HepG2 (cell line): Measurements from ENCODE around the gene SAMM50. TPM values are rescaled to one million over a fixed set of nuclear protein-coding genes. Genes with fewer than 3 reads are reported as not detected.

Experiments used
- ARNT ChIP-seq: fragments of 450-650 bp; IDR thresholded peaks from 2 replicates; pipeline ENCODE4 v1.6.1; 2017
- CAMTA2 ChIP-seq: sonication (generic); formaldehyde crosslinking; IDR thresholded peaks from 2 replicates; pipeline ENCODE4 v1.4.0; 2020; ENCODE audit warnings: mild to moderate bottlenecking, missing genetic modification reagents, borderline replicate concordance
- DMAP1 ChIP-seq: IDR thresholded peaks from 2 replicates; pipeline ENCODE4 v1.6.1; 2016
- DPF2 ChIP-seq: sonication (generic); formaldehyde crosslinking; IDR thresholded peaks from 2 replicates; pipeline ENCODE4 v1.4.0; 2020; ENCODE audit warnings: mild to moderate bottlenecking, low read depth, missing genetic modification reagents, borderline replicate concordance
- EEA1 ChIP-seq: sonication (generic); formaldehyde crosslinking; IDR thresholded peaks from 2 replicates; pipeline ENCODE4 v1.5.1; 2020; ENCODE audit warnings: mild to moderate bottlenecking, missing genetic modification reagents, borderline replicate concordance
- HNF4G ChIP-seq, 2 experiments: sonication (generic) in 1 of 2; formaldehyde crosslinking in 1 of 2; IDR thresholded peaks; 2 replicates each; pipeline versions ENCODE4 v1.4.0 to v1.6.1; 2011 to 2020; ENCODE audit warnings: borderline replicate concordance in 2 of 2, low read depth in 2 of 2, mild to moderate bottlenecking in 2 of 2, low read length in 1 of 2, missing genetic modification reagents in 1 of 2, moderate library complexity in 1 of 2
- MAZ ChIP-seq, 2 experiments: sonication (generic) in 1 of 2; formaldehyde crosslinking in 1 of 2; IDR thresholded peaks; 2 replicates each; pipeline versions ENCODE4 v1.5.0 to v1.6.1; 2012 to 2020; ENCODE audit warnings: low read depth in 2 of 2, mild to moderate bottlenecking in 2 of 2, borderline replicate concordance in 1 of 2, improper control_type of control experiment in 1 of 2, low read length in 1 of 2, missing genetic modification reagents in 1 of 2, moderate library complexity in 1 of 2
- MTF2 ChIP-seq: sonication (generic); formaldehyde crosslinking; IDR thresholded peaks from 2 replicates; pipeline ENCODE4 v1.5.0; 2020; ENCODE audit warnings: missing genetic modification reagents, borderline replicate concordance
- MYC ChIP-seq: sonication (generic); formaldehyde crosslinking; IDR thresholded peaks from 2 replicates; pipeline ENCODE4 v1.9.0; 2021; ENCODE audit warnings: missing genetic modification reagents, borderline replicate concordance
- MYPOP ChIP-seq: sonication (generic); formaldehyde crosslinking; IDR thresholded peaks from 2 replicates; pipeline ENCODE4 v1.8.1; 2023; ENCODE audit warnings: mild to moderate bottlenecking, moderate library complexity, missing genetic modification reagents
- NFE2L1 ChIP-seq: sonication (generic); formaldehyde crosslinking; IDR thresholded peaks from 2 replicates; pipeline ENCODE4 v1.4.0; 2020; ENCODE audit warnings: missing genetic modification reagents, mild to moderate bottlenecking, borderline replicate concordance
- PHB2 ChIP-seq: fragments of 450-650 bp; IDR thresholded peaks from 2 replicates; pipeline ENCODE4 v1.6.1; 2018; ENCODE audit not compliant: partially characterized antibody
- PLRG1 ChIP-seq: fragments of 450-650 bp; conservative IDR thresholded peaks from 2 replicates; pipeline ENCODE4 v1.6.1; 2016
- PTBP1 ChIP-seq: fragments of 200-400 bp; formaldehyde crosslinking; IDR thresholded peaks from 2 replicates; pipeline ENCODE4 v1.6.1; 2018; ENCODE audit warnings: low read length, low read depth; ENCODE audit not compliant: poor library complexity, severe bottlenecking
- ZNF260 ChIP-seq: sonication (generic); formaldehyde crosslinking; IDR thresholded peaks from 2 replicates; pipeline ENCODE4 v1.4.0; 2020; ENCODE audit warnings: missing genetic modification reagents, low read depth, mild to moderate bottlenecking, borderline replicate concordance
- ZNF350 ChIP-seq: sonication (generic); formaldehyde crosslinking; IDR thresholded peaks from 2 replicates; pipeline ENCODE4 v1.4.0; 2020; ENCODE audit warnings: mild to moderate bottlenecking, low read depth, missing genetic modification reagents, borderline replicate concordance
- ZNF383 ChIP-seq: sonication (generic); formaldehyde crosslinking; IDR thresholded peaks from 2 replicates; pipeline ENCODE4 v1.4.0; 2020; ENCODE audit warnings: missing genetic modification reagents, mild to moderate bottlenecking, borderline replicate concordance
- ZNF414 ChIP-seq: sonication (generic); formaldehyde crosslinking; IDR thresholded peaks from 2 replicates; pipeline ENCODE4 v1.5.0; 2020; ENCODE audit warnings: missing genetic modification reagents
- ZNF430 ChIP-seq: sonication (generic); formaldehyde crosslinking; IDR thresholded peaks from 2 replicates; pipeline ENCODE4 v1.9.0; 2021; ENCODE audit warnings: mild to moderate bottlenecking, missing genetic modification reagents
- ZNF468 ChIP-seq: sonication (generic); formaldehyde crosslinking; IDR thresholded peaks from 2 replicates; pipeline ENCODE4 v1.8.0; 2022; ENCODE audit warnings: mild to moderate bottlenecking, moderate library complexity, missing genetic modification reagents
- ZNF558 ChIP-seq: sonication (generic); formaldehyde crosslinking; IDR thresholded peaks from 2 replicates; pipeline ENCODE4 v1.9.0; 2022; ENCODE audit warnings: mild to moderate bottlenecking, missing genetic modification reagents, borderline replicate concordance
- ZSCAN25 ChIP-seq: sonication (generic); formaldehyde crosslinking; IDR thresholded peaks from 2 replicates; pipeline ENCODE4 v1.8.0; 2022; ENCODE audit warnings: mild to moderate bottlenecking, missing genetic modification reagents
- polyA plus RNA-seq, 8 experiments: library from polyadenylated mRNA; depleted of rRNA in 3 of 8; stranded (reverse) in 7 of 8; unstranded in 1 of 8; fragments of >200 nt; fragmentation: Illumina TruSeq in 4 of 8; extraction: Trizol in 4 of 8; gene quantifications; 2 replicates each; pipeline versions ENCODE4 v1.2.1 to v1.2.3, GENCODE V29; 2011 to 2016; ENCODE audit warnings: low read depth in 4 of 8, missing spikeins in 1 of 8, mixed read lengths in 1 of 8; ENCODE audit not compliant: insufficient read depth in 1 of 8
- total RNA-seq, 5 experiments: library from RNA; depleted of rRNA; stranded (reverse); fragments of >200 nt; fragmentation: Illumina TruSeq; extraction: Trizol; gene quantifications; 2 replicates each; pipeline ENCODE4 v1.2.3, GENCODE V29; 2016; ENCODE audit warnings: low read depth in 1 of 5
- TF ChIP-seq, protein P1 (sequence below): sonication (generic); formaldehyde crosslinking; IDR thresholded peaks from 2 replicates; pipeline ENCODE4 v1.4.0; 2020; ENCODE audit warnings: missing genetic modification reagents
- TF ChIP-seq, protein P2 (sequence below), 2 experiments: fragments of 450-650 bp in 1 of 2; sonication (generic) in 1 of 2; formaldehyde crosslinking; IDR thresholded peaks; 2 replicates each; pipeline versions ENCODE4 v1.5.0 to v1.8.0; 2020 to 2022; ENCODE audit warnings: mild to moderate bottlenecking in 1 of 2, missing genetic modification reagents in 1 of 2

The SAMM50 gene
- total and polyA plus RNA-seq, 2 of the 13 experiments (the other 11 are each of a cell fraction or from before 2014, with no cell fraction given), result 34.7 to 63.4 TPM

DNA sequence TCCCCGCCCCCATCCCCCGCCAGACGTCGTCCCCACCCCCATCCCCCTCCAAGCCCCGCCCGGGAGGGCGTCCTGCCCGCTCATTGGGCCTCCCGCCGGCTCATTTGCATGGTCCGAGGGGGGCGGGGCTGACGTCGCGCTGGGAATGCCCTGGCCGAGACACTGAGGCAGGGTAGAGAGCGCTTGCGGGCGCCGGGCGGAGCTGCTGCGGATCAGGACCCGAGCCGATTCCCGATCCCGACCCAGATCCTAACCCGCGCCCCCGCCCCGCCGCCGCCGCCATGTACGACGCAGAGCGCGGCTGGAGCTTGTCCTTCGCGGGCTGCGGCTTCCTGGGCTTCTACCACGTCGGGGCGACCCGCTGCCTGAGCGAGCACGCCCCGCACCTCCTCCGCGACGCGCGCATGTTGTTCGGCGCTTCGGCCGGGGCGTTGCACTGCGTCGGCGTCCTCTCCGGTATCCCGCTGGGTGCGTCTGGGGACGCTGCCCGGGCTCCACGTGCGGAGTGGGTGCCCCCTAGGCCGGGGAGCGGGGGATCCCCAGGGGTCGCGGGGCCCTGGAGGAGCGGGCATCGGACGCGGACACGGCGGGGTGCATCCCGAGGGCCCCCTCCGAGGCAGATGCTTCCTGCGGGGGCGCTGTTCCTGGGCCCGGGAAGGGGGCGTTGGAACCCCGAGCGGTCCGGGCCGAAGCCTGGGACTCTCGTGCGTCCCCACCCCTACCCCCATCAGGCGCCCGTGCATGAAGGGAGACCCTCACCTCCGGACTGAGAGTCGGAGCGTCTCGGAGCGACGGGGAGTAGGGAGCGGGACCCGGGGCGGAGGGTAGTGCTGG, 31.4 kb upstream of the SAMM50 start, which contains the start of gene PNPLA3 (continued):
- TF ChIP-seq DPF2 (CRISPR knock-in tag) (no peak), MAZ (IDR thresholded peaks at IDR 0.05; ENCODE audit: borderline replicate concordance, low read depth, low read length) (peak; percentile 22; the same call in 1 of the 2 replicates), MAZ (CRISPR knock-in tag; IDR thresholded peaks at IDR 0.05; ENCODE audit: low read depth) (no peak; the same call in 1 of the 2 replicates), DMAP1 (peak; percentile 53; the same call in 1 of the 2 replicates), PHB2 (no peak), ZNF260 (CRISPR knock-in tag) (no peak), ZSCAN25 (peak; percentile 59; the same call in 1 of the 2 replicates), ARNT (no peak), ZNF350 (no peak), MYPOP (CRISPR knock-in tag) (no peak), CAMTA2 (CRISPR knock-in tag) (peak; percentile 36; the same call in 1 of the 2 replicates), HNF4G (IDR thresholded peaks at IDR 0.05; ENCODE audit: borderline replicate concordance, low read depth, low read length) (no peak), HNF4G (CRISPR knock-in tag; IDR thresholded peaks at IDR 0.05; ENCODE audit: borderline replicate concordance, low read depth) (no peak), ZNF414 (peak; percentile 86), NFE2L1 (CRISPR knock-in tag) (no peak), ZNF430 (CRISPR knock-in tag) (0 out of 2 replicates have a peak, but pooled peaks have one; percentile 17), PLRG1 (no peak), MTF2 (CRISPR knock-in tag) (peak; percentile 73; the same call in 1 of the 2 replicates), ZNF558 (CRISPR knock-in tag) (peak; percentile 73; the same call in 1 of the 2 replicates), EEA1 (CRISPR knock-in tag) (peak; percentile 48; the same call in 1 of the 2 replicates), MYC (CRISPR knock-in tag) (peak; percentile 92), PTBP1 (no peak), ZNF383 (CRISPR knock-in tag) (no peak), ZNF468 (CRISPR knock-in tag) (peak; percentile 93; the same call in 1 of the 2 replicates)
- TF ChIP-seq, protein P1, sequence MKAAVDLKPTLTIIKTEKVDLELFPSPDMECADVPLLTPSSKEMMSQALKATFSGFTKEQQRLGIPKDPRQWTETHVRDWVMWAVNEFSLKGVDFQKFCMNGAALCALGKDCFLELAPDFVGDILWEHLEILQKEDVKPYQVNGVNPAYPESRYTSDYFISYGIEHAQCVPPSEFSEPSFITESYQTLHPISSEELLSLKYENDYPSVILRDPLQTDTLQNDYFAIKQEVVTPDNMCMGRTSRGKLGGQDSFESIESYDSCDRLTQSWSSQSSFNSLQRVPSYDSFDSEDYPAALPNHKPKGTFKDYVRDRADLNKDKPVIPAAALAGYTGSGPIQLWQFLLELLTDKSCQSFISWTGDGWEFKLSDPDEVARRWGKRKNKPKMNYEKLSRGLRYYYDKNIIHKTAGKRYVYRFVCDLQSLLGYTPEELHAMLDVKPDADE (CRISPR knock-in tag), result 0 out of 2 replicates have a peak, but pooled peaks have one; percentile 58
- TF ChIP-seq, protein P2, sequence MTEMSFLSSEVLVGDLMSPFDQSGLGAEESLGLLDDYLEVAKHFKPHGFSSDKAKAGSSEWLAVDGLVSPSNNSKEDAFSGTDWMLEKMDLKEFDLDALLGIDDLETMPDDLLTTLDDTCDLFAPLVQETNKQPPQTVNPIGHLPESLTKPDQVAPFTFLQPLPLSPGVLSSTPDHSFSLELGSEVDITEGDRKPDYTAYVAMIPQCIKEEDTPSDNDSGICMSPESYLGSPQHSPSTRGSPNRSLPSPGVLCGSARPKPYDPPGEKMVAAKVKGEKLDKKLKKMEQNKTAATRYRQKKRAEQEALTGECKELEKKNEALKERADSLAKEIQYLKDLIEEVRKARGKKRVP (CRISPR knock-in tag; IDR thresholded peaks at IDR 0.05), result peak in 1 of 2 experiments; percentile 34; a peak in 1 of 4 replicates
